Hair follicle dermal papilla cell (primary cell): ENCODE measurements around the gene CTNNA2. TPM values are rescaled to one million over a fixed set of nuclear protein-coding genes. Genes with fewer than 3 reads are reported as not detected.

ENCODE experiments used
- small RNA-seq: library from RNA; depleted of rRNA; stranded (forward); fragments of <200 nt; gene quantifications from one replicate; pipeline ENCODE3, GENCODE V24; 2012
- total RNA-seq: library from RNA; depleted of rRNA; stranded (reverse); fragments of >200 nt; gene quantifications from 2 replicates; pipeline ENCODE4 v1.2.3, GENCODE V29; 2012

CTNNA2 gene
- under 0.01 TPM in 1 of 2 replicates, not detected in the other for total RNA-seq

DNA sequence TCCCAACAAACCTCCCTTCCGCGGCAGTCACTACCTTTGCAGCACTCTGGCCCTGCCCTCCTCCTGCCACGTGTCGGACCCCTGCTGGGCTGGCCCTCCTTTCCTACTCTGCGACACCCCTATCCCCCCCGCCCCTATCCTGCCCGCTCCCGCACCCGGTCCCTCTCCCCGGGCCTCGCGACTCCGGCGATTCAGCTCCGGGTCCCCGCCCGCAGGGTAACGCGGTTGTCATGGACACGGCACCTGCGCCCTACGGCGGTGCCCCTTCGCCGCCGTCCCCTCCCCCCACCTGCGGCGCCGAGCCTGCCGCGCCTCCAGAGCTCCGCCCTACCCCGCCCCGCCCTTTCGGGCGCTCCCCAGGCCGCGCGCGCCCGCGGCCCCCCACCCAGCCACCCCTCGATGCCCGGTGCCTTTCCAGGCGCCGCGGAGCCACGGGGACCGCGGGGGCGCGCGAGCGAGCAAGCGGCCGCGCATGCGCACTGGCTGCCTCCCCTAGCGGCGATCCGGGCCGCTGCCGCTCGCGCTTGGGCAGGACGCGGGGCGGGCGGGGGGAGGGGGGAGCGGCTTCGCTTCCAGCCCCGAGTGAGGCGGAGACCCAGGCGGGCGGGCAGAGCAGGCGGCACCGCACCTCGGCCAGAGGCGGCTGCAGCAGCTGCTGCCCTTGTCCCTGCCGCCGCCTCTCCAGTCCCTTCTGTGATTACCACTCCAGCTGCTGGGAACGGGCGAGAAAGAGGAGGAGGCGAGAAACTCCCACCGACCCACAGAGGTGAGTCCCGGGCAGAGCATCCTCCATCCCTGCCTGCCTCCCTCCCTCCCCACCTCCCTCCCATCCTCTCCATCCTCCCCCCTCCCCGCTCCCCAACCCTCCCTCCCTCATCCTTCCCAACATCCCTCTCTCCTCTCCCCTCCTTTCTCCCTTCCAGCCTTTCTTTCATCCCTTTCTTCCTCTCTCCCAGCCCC, at the start of gene CTNNA2:
Gene CTNNA2 (plus strand): TSS at position 610 of the 960 bp plus-strand sequence.

DNA sequence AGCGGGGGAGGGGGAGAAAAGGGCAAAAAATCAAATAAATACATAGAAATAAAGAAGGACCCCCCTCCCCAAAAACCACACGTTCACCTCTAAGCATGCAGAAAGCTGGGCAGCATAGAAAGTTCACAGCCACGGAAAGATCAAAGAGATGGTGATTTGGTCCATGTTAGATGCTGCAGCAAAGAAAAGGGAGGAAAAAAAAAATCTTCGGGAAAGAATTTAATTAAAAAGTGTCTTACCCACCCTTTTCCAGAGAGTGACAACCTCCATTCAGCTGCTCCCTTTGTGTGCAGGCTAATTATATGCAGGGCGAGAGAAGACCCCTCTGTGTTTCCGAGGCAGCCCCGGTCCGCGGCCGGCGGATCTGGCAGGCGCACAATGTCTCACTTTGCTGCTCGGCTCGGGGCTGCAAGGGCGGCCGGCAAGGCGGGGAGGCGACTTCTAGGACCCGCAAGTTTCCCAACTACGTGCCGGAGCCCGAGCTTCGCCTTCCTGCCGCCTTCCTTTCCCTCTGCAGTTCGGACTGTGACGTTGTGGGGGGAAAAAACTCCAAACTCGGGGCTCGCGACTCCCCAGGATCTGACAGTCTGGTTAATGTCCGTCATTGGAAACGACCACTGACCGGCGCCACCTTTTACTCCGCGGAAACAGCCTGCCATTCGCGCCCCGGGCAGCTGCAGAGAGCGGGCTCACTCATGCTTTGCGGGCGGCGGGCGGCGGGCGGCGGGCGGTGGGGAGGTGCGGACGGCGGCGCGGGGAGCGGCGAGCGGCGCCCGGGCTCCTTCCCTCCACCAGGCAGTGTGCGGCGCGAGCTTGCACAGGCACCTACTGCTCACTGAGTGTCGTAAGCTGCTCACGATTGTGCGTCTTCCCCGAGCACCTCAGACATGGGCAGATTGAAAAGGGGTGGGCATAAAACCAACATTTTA, 791.3 kb downstream of the CTNNA2 start, which contains the start of gene LRRTM1:
Gene LRRTM1 (minus strand): TSS at position 844 of the 929 bp plus-strand sequence. CDS start 933 bp downstream, outside the sequence.

Small RNAs within 50 kb of the gene (small RNA-seq; reads per million reads assigned to genes)
- gene MIR4264: not detected
- not detected for gene MIR8080
- not detected for gene RNU6-561P
